ENCODE measurements around the gene C1orf94. TPM values are rescaled to one million over a fixed set of nuclear protein-coding genes. Genes with fewer than 3 reads are reported as not detected.
"Not testable (repeated sequence)": the region's sequence is repeated elsewhere in the genome, so short reads cannot be mapped to it uniquely, and the experiment has no call there.

The C1orf94 gene
- polyA plus RNA-seq, 6 donors from 2014 or later: not detected

DNA sequence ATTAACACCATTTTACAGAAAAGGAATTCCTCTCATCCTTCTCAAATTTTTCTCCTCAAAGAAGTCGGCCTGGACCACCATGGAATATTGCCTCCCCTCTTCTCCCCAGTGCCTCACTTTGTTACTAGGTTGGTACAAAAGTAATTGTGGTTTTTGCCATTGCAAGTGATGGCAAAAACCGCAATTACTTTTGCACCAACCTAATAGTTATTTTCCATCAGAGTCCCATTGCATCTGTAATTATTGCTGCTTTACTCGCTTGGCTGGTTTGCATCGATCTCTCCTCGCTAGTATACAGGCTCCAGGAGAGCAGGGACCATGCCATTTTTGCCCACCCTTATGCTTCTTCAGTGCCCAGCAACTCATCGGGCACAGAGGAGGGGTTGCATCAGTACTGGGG is 963 bp upstream of the C1orf94 start:
- Mint-ChIP-seq H3K9me3 (peaks cover 0 to 6% (median 0%) of the 10 kb centered on the region in 7 donors), H3K4me3 (no peak overlapping the region), H3K27me3 (peaks cover 24 to 66% (median 44%) of the 10 kb centered on the region in 3 donors), H3K4me1 (no peaks in the 10 kb centered on the region), H3K36me3 (peaks cover 0 to 7% of the 10 kb centered on the region in 2 donors), H3K27ac (no peak overlapping the region)
- DNase-seq: no peak
- no peak for ATAC-seq (ENCODE audit: low read depth in 2 of 2)

DNA sequence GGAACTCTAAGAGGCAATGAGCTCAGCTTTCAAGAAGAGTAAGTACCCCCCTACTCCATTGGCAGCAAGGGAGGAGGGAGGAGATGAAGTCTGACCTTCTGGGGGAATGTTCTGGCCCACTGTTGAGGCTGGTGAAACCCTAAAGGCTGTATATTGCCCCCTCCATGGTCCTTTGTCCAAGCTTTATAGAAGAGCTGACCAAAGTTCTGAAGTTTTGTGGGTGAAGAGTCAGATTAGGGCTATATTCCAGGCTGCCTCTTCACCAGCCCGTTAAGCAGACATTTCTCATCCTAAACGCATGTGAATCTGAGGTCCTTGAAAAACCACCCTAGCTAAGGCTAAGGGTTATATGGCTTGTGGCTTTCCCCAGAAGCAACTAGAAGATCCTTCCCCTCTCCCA is 1.4 kb downstream of the C1orf94 start:
- Mint-ChIP-seq H3K4me3 (no peak overlapping the region), H3K27me3 (peaks cover 20 to 54% (median 50%) of the 10 kb centered on the region in 3 donors), H3K27ac (no peak overlapping the region), H3K36me3 (peaks cover 0 to 7% of the 10 kb centered on the region in 2 donors), H3K4me1 (no peaks in the 10 kb centered on the region), H3K9me3 (peaks cover 0 to 9% (median 2%) of the 10 kb centered on the region in 7 donors)
- ATAC-seq (ENCODE audit: low read depth in 2 of 2): no peak
- no peak for DNase-seq

DNA sequence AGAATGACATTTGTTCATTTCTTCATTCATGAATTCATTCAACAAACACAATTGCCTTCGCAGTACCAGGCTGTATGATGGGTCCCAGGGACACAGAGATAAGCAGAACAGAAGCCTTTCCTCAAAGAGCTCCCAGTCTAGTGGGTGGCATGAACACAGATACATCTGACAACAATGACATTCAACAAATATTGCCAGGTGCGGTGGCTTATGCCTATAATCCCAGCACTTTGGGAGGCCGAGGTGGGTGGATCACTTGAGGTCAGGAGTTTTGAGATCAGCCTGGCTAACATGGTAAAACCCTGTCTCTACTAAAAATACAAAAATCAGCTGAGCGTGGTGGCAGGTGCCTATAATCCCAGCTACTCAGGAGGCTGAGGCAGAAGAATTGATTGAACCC is 6.7 kb downstream of the C1orf94 start:
- not testable (repeated sequence) for H3K4me3 Mint-ChIP-seq; DNase-seq; ATAC-seq (ENCODE audit: low read depth in 2 of 2); H3K4me1 Mint-ChIP-seq; H3K36me3 Mint-ChIP-seq; H3K27ac Mint-ChIP-seq
- Mint-ChIP-seq H3K27me3 (peaks cover 26 to 60% (median 29%) of the 10 kb centered on the region in 3 donors), H3K9me3 (peaks cover 0 to 12% (median 0%) of the 10 kb centered on the region in 7 donors)

DNA sequence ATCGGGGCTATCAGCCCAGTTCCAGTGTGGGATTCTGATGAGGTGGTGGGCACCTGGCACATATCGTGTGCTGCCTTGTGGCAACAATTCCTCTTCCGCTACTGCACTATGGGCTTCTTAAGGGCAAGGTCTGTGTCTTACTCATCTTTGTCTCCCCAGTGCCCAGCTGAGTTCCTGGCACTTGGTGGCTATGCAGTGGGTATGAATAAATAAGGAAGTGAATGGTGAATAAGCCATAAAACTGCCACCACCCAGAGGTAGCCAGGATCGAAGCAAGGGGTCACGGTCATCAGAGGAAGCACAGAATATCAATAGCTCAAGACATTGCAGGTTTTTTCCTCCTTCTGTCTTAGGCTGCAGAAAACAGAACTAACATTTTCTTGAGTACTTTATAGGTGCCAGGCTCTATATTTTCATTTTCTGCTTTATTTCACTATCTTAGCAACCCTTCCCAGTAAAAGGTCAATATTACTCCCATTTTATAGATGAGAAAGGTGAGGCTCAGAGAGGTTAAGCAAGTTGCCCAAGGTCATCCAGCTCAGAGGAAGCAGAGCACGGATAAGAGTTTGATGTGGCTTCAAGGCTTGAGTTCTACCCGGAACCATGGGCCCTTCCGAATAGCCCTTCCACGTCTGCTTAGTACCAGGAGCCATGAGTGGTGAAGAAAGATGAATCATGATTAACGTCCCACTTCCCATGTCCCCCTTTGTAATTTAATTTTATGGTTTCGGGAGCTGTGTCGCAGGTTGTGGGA is 10.2 kb downstream of the C1orf94 start:
- H3K4me3 Mint-ChIP-seq: no peak overlapping the region
- H3K9me3 Mint-ChIP-seq: peaks cover 0 to 12% (median 0%) of the 10 kb centered on the region in 7 donors
- H3K4me1 Mint-ChIP-seq: peaks cover 0 to 4% (median 0%) of the 10 kb centered on the region in 3 donors
- no peak for ATAC-seq (ENCODE audit: low read depth in 2 of 2)
- peaks cover 23 to 45% (median 24%) of the 10 kb centered on the region in 3 donors for H3K27me3 Mint-ChIP-seq
- H3K36me3 Mint-ChIP-seq: no peaks in the 10 kb centered on the region
- H3K27ac Mint-ChIP-seq: no peak overlapping the region
- no peak for DNase-seq

DNA sequence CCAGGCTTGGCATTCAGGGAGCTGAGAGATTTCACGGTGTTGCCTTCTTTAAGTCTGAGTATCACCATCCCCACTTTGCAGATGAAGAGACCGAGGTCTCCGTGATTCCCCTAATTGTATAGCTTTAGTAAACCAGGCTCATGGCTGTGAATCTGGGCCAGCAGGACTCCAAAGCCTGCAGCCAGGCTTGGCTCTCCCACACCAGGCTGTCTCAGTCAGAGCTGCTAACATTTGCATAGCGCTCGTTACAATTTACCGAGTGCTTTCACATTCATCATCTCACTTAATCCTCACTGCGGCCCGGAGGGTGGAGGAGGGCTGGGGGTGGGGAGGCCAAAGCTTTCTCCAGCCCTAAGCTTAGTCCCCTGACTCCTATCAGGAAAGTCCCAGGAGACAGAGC is 11.7 kb downstream of the C1orf94 start:
- no peak for ATAC-seq (ENCODE audit: low read depth in 2 of 2)
- no peak for DNase-seq
- Mint-ChIP-seq H3K36me3 (no peaks in the 10 kb centered on the region), H3K4me3 (no peak overlapping the region), H3K27me3 (peaks cover 23 to 58% (median 27%) of the 10 kb centered on the region in 3 donors), H3K4me1 (peaks cover 0 to 4% (median 0%) of the 10 kb centered on the region in 3 donors), H3K27ac (no peak overlapping the region), H3K9me3 (peaks cover 0 to 9% (median 0%) of the 10 kb centered on the region in 7 donors)

DNA sequence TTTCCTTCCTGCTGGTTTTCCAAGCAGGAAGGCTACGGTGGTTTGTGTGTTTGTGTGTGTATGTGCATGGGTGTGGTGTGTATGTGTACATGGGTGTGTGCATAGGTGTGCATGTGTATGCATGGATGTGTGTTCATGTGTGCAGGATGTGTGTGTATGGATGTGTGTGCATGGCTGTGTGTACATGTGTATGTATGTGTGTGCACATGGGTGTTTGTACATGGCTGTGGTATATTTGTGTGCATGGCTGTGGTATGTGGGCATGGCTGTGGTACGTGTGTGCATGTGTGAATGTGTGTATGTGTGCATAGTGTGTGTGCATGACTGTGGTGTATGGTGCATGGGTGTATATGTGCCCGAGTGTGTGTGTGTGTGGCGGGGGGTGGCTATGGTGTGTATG is 12.3 kb downstream of the C1orf94 start:
- no peak for DNase-seq
- no peak overlapping the region for H3K27ac Mint-ChIP-seq
- H3K4me1 Mint-ChIP-seq: peaks cover 0 to 4% (median 0%) of the 10 kb centered on the region in 3 donors
- H3K4me3 Mint-ChIP-seq: no peak overlapping the region
- peaks cover 0 to 9% (median 0%) of the 10 kb centered on the region in 7 donors for H3K9me3 Mint-ChIP-seq
- peaks cover 23 to 55% (median 27%) of the 10 kb centered on the region in 3 donors for H3K27me3 Mint-ChIP-seq
- no peak for ATAC-seq (ENCODE audit: low read depth in 2 of 2)
- no peaks in the 10 kb centered on the region for H3K36me3 Mint-ChIP-seq

DNA sequence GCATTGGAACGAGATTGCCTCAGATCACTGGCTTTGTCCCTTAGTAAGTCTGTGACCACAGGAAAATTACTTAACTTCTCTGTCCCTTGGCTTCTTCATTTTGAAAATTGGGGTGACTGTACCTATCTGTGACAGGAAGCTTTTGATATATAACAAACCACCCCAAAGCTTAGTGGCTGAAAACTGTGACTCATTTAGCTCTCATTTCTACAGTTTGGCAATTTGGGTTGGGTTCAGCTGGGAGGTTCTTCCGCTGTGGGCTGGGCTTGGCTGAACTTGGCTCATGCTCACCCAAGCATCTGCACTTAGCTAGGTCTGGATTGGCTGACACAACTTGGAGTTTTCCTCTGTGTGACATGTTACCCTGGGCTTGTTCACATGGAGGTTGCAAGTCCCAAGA is 14.0 kb downstream of the C1orf94 start:
- Mint-ChIP-seq H3K27me3 (peaks cover 19 to 46% (median 25%) of the 10 kb centered on the region in 3 donors), H3K27ac (no peak overlapping the region), H3K4me1 (peaks cover 0 to 4% (median 0%) of the 10 kb centered on the region in 3 donors), H3K9me3 (peaks cover 0 to 9% (median 0%) of the 10 kb centered on the region in 7 donors), H3K4me3 (no peak overlapping the region), H3K36me3 (no peaks in the 10 kb centered on the region)
- DNase-seq (no peak), ATAC-seq (ENCODE audit: low read depth in 2 of 2) (no peak)

DNA sequence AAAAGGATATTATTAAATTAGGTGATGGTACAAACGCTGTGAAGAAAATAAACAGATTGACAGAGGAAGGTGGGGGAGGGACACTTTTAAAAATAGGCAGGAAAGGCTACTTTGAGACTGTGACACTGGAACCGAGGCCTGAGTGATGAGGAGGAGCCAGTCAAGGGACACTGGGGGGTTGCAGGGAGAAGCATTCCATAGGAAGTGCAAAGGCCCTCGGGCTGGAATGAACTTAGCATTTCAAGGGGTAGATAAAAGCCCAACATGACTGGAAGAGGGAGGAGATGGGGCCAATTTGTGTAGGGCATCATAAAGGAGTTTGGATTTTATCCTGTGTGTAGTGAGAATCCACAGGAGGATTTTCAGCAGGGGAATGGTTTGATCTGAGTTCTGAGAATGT is 15.9 kb downstream of the C1orf94 start:
- Mint-ChIP-seq H3K9me3 (peaks cover 0 to 9% (median 0%) of the 10 kb centered on the region in 7 donors), H3K27me3 (peaks cover 8 to 34% (median 17%) of the 10 kb centered on the region in 3 donors), H3K4me3 (no peak overlapping the region), H3K36me3 (no peaks in the 10 kb centered on the region), H3K27ac (no peak overlapping the region), H3K4me1 (peaks cover 0 to 4% (median 0%) of the 10 kb centered on the region in 3 donors)
- ATAC-seq (ENCODE audit: low read depth in 2 of 2): no peak
- no peak for DNase-seq

DNA sequence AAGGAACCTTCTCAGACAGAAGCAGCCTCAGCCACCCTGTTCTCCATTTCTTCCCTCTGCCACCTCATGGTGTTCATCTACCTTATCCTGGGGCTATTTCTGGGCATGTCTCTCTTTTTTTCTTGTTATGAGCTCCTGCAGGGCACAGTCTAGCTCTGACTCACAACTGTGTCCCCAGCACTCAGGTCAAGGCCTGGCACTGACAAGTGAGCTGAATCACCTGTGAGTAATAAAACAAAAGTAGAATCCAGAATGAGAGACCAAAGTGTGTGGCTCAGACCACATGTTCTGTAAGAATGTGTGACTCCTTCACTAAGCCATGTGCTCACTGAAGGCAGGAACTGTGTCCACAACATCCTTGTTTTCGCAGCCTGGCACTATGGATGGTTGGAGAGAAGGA is 23.2 kb downstream of the C1orf94 start:
- Mint-ChIP-seq H3K36me3 (no peaks in the 10 kb centered on the region), H3K27ac (no peak overlapping the region), H3K9me3 (peaks cover 0 to 2% (median 0%) of the 10 kb centered on the region in 7 donors), H3K4me1 (no peaks in the 10 kb centered on the region), H3K4me3 (no peak overlapping the region), H3K27me3 (peaks cover 5 to 11% (median 7%) of the 10 kb centered on the region in 3 donors)
- ATAC-seq (ENCODE audit: low read depth in 2 of 2): no peak
- no peak for DNase-seq

DNA sequence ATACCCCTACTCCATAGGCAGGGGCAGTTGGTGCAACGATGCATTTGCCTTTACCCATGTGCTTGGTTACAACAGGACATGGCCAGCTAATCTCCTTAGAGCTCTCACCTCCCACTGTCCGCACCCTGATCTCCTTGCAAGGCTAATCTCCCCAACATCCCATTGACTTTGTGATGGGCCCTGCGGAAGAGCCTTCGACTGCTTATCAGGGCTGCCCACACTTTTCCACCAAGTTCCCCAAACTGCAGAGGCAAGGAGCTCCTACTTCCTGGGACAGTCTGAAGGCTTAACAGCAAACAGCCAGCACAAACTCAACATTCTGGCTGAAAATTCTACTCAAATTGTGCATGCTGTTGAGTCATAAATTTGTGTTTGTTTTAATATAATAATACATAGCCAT is 36.0 kb downstream of the C1orf94 start:
- H3K9me3 Mint-ChIP-seq: peaks cover 0 to 1% (median 0%) of the 10 kb centered on the region in 7 donors
- no peak overlapping the region for H3K4me3 Mint-ChIP-seq
- H3K27ac Mint-ChIP-seq: no peak overlapping the region
- DNase-seq: no peak
- ATAC-seq (ENCODE audit: low read depth in 2 of 2): no peak
- H3K27me3 Mint-ChIP-seq: no peaks in the 10 kb centered on the region
- H3K4me1 Mint-ChIP-seq: no peaks in the 10 kb centered on the region
- H3K36me3 Mint-ChIP-seq: no peaks in the 10 kb centered on the region

DNA sequence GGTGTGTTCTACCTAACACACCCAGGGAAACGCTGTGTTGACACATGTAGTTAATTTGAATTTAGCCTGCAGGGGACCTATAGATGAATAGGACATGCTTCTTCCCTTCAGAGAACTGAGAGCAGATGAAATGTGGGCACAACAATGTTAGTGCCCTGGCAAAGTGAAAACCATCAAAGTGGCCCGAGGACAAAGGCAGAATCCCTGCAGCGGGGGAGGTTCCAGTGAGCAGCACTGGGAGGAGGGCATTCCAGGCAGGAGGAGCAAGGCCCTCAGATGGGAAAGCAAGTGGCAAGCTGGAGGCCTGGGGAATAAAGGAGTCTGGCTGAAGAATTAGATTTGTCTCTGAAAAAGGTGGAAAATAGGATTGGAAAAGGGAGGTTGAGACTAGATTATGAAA is 37.2 kb downstream of the C1orf94 start:
- Mint-ChIP-seq H3K27me3 (no peaks in the 10 kb centered on the region), H3K9me3 (peaks cover 0 to 1% (median 0%) of the 10 kb centered on the region in 7 donors), H3K36me3 (no peaks in the 10 kb centered on the region), H3K4me3 (no peak overlapping the region), H3K4me1 (no peaks in the 10 kb centered on the region), H3K27ac (no peak overlapping the region)
- ATAC-seq (ENCODE audit: low read depth in 2 of 2): no peak
- no peak for DNase-seq

DNA sequence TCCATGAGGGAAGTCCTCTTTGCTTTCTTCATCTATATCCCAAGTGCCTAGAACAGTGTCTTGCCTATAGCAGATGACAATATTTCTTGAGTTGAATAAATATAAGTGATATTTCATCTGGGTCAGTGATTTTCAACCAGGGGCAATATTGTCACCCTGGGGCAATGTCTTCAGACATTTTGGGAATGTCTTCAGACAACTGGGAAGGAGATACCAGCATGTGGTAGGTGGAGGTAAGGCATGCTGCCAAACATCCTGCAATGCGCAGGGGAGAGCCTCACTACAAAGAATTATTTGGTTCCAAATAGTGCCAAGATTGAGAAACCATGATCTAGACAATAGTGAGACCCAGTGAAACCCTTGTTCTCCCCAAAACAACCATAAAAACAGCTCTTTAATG is 54.7 kb downstream of the C1orf94 start:
- ATAC-seq (ENCODE audit: low read depth in 2 of 2): no peak
- no peak for DNase-seq
- peaks cover 0 to 10% (median 3%) of the 10 kb centered on the region in 7 donors for H3K9me3 Mint-ChIP-seq
- H3K4me1 Mint-ChIP-seq: no peaks in the 10 kb centered on the region
- H3K27ac Mint-ChIP-seq: no peak overlapping the region
- H3K36me3 Mint-ChIP-seq: no peaks in the 10 kb centered on the region
- peaks cover 4 to 36% (median 20%) of the 10 kb centered on the region in 3 donors for H3K27me3 Mint-ChIP-seq
- no peak overlapping the region for H3K4me3 Mint-ChIP-seq

DNA sequence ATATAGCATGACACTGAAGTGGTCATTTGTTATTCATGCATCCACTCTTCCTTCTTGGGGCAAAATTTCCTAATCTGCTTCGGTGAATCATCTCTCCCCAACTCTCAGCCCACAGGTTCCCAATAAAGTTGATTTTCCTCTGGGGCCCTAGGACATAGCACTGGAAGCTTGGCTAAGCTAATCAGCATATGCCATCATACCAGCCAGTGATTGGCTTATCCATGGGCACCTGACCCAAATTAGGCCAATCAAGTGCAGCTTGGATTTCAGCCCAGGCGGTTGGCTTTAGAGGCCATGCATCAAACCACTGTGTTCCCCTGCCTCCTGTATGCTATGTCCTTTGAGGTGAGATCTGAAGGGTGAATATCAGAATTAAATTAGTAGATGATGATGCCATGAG is 58.9 kb downstream of the C1orf94 start:
- Mint-ChIP-seq H3K4me3 (no peak overlapping the region), H3K9me3 (peaks cover 3 to 18% (median 9%) of the 10 kb centered on the region in 7 donors), H3K4me1 (no peaks in the 10 kb centered on the region), H3K36me3 (no peaks in the 10 kb centered on the region), H3K27ac (no peak overlapping the region), H3K27me3 (peaks cover 4 to 31% (median 12%) of the 10 kb centered on the region in 3 donors)
- no peak for DNase-seq
- ATAC-seq (ENCODE audit: low read depth in 2 of 2): no peak

DNA sequence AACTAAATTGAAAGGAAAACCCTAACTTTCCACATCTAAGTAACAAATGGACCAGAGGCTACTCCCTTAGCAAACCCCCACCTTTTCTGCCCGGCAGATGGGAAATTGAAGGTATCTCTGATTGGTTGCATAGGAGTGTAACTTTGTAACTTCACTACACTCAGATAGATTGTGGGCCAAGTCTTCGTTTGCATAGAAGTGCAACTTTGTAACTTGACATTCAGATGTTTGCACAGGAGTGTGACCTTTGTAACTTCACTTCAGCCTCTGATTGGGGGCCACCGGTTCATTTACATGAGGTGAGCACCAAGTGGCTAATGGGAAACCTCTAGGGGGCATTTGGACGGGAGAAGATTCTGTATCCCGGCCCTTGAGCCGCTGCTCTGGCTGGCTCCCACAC is 59.4 kb downstream of the C1orf94 start:
- no peak overlapping the region for H3K27ac Mint-ChIP-seq
- H3K4me1 Mint-ChIP-seq: no peaks in the 10 kb centered on the region

More for the DNA sequence above, 59.4 kb downstream of the C1orf94 start:
- H3K36me3 Mint-ChIP-seq: no peaks in the 10 kb centered on the region
- H3K4me3 Mint-ChIP-seq: no peak overlapping the region
- peaks cover 4 to 27% (median 7%) of the 10 kb centered on the region in 3 donors for H3K27me3 Mint-ChIP-seq
- DNase-seq: no peak
- peaks cover 5 to 18% (median 9%) of the 10 kb centered on the region in 7 donors for H3K9me3 Mint-ChIP-seq
- no peak for ATAC-seq (ENCODE audit: low read depth in 2 of 2)
